AG04449 (cell line): ENCODE results near the gene SLC25A46.
"Not testable (repeated sequence)": the region's sequence is repeated elsewhere in the genome, so short reads cannot be mapped to it uniquely, and the experiment has no call there.

Source experiments
- CTCF ChIA-PET: fragments of 350-600 bp; formaldehyde crosslinking; extraction: SDS; loops from one replicate; lab custom pipeline; 2021; ENCODE audit warnings: antibody characterized with exemption; lab: Yijun Ruan, JAX
- POLR2A ChIA-PET: fragments of 400-600, 350-600 bp; formaldehyde crosslinking; extraction: SDS; loops from one replicate; lab custom pipeline; 2020; ENCODE audit warnings: antibody characterized with exemption, inconsistent platforms; lab: Yijun Ruan, JAX
- DNase-seq: peaks from one replicate; pipeline ENCODE4 v3.0.0-alpha.2; 2010; ENCODE audit warnings: low read depth, low spot score
- H3K4me3 ChIP-seq: 2 replicates; pipeline ENCODE4 v1.5.1; 2011; ENCODE audit warnings: low read depth, mild to moderate bottlenecking, control low read depth, low read length
- TF ChIP-seq, protein P1 (sequence below): IDR thresholded peaks from one replicate; pipeline ENCODE4 v1.5.1; 2011; ENCODE audit warnings: mild to moderate bottlenecking, moderate library complexity, low read length, control low read depth, inconsistent platforms; ENCODE audit not compliant: insufficient read depth; ENCODE audit errors: missing control alignments

Gene SLC25A46

GRCh38 chr5:110738812-110739651, at the start of gene SLC25A46:
SLC25A46 (plus strand) TSS chr5:110739007; CDS start chr5:110739120, 113 bp downstream.
- TF ChIP-seq, protein P1, sequence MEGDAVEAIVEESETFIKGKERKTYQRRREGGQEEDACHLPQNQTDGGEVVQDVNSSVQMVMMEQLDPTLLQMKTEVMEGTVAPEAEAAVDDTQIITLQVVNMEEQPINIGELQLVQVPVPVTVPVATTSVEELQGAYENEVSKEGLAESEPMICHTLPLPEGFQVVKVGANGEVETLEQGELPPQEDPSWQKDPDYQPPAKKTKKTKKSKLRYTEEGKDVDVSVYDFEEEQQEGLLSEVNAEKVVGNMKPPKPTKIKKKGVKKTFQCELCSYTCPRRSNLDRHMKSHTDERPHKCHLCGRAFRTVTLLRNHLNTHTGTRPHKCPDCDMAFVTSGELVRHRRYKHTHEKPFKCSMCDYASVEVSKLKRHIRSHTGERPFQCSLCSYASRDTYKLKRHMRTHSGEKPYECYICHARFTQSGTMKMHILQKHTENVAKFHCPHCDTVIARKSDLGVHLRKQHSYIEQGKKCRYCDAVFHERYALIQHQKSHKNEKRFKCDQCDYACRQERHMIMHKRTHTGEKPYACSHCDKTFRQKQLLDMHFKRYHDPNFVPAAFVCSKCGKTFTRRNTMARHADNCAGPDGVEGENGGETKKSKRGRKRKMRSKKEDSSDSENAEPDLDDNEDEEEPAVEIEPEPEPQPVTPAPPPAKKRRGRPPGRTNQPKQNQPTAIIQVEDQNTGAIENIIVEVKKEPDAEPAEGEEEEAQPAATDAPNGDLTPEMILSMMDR: no peak
- ChIA-PET POLR2A (interaction anchor here (0.7 kb wide), 1 partner anchor 81 kb away, joined by 3 read pairs; no protein-coding TSS in a partner anchor), CTCF (interaction anchor here (0.7 to 2.2 kb wide), 2 partner anchors 14 to 18 kb away, joined by 3 to 6 read pairs; no protein-coding TSS in a partner anchor)
- H3K4me3 ChIP-seq: peak within 1 kb of the TSS; percentile 88
- peak; percentile 28 for DNase-seq

- CTCF ChIA-PET, POLR2A ChIA-PET, H3K4me3 ChIP-seq, DNase-seq: not testable (repeated sequence)
These were observed 48.2 kb upstream of the SLC25A46 start for GRCh38 chr5:110690587-110690986.

DNA sequence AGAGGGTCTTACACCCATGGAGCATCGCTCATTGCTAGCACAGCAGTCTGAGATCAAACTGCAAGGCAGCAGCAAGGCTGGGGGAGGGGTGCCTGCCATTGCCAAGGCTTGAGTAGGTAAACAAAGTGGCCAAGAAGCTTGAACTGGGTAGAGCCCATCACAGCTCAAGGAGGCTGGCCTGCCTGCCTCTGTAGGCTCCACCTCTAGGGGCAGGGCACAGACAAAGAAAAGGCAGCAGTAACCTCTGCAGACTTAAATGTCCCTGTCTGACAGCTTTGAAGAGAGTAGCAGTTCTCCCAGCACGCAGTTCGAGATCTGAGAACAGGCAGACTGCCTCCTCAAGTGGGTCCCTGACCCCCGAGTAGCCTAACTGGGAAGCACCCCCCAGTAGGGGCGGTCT, 46.1 kb upstream of the SLC25A46 start:
- POLR2A ChIA-PET, H3K4me3 ChIP-seq, DNase-seq, CTCF ChIA-PET: not testable (repeated sequence)

DNA sequence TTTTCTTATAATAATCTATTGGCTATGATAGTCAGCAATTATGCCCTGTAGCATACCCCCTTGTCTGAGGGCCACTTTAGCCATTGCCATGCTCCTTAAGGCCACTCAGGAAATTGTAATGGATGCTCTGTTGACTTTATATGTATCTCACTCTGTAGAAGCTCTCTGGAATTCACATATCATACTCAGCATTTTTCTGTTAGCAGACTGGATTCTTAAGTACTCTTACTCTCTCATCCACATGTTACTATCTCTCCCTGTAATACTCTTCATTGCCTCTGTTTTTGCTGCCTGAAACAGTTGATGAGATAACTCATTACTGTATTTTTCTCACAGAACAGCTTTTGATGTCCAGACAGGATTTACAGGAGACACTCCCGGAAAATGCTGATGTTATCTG, 36.5 kb upstream of the SLC25A46 start:
- POLR2A ChIA-PET: no interaction called here
- TF ChIP-seq, protein P1: no peak
- CTCF ChIA-PET: interaction anchor here (0.8 to 1.1 kb wide), 2 partner anchors 14 to 49 kb away, joined by 3 read pairs; no protein-coding TSS in a partner anchor
- DNase-seq: peak; percentile 24
- no peak overlapping the region for H3K4me3 ChIP-seq

DNA sequence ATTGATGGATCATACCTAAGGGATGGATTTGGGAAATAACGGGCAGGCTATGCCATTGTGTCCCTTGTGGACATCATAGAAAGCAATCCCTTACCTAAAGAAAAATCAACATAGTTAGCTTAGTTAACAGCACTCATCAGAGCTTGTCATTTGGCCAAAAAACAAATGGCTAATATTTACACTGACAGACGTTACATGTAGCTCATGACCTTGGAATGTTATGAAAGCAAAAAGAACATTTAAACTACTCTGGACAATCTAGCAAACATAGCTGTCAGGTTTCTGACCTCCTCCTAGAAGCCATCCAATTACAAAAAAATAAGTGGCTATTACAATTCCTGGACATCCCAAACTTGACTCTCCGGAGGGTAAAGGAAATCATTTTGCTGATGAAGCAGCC, 36.1 kb upstream of the SLC25A46 start:
- TF ChIP-seq, protein P1: no peak
- H3K4me3 ChIP-seq: no peak overlapping the region
- ChIA-PET CTCF (interaction anchor here (0.8 to 1.1 kb wide), 2 partner anchors 14 to 50 kb away, joined by 3 read pairs; no protein-coding TSS in a partner anchor), POLR2A (no interaction called here)
- DNase-seq: no peak

- POLR2A ChIA-PET: no interaction called here
- DNase-seq: no peak
- TF ChIP-seq, protein P1: no peak
- no peak overlapping the region for H3K4me3 ChIP-seq
- CTCF ChIA-PET: interaction anchor here (1.1 kb wide), 1 partner anchor 51 kb away, joined by 3 read pairs; no protein-coding TSS in a partner anchor
These were observed 35.3 kb upstream of the SLC25A46 start for GRCh38 chr5:110703481-110703880.

GRCh38 chr5:110705349-110705748, 33.5 kb upstream of the SLC25A46 start:
- H3K4me3 ChIP-seq: no peak overlapping the region
- ChIA-PET POLR2A (no interaction called here), CTCF (no interaction called here)
- DNase-seq: no peak
- TF ChIP-seq, protein P1: no peak
